ENCODE results near the gene CABCOCO1. TPM values are rescaled to one million over a fixed set of nuclear protein-coding genes. Genes with fewer than 3 reads are reported as not detected.

The CABCOCO1 gene
- total RNA-seq, 1 donor from 2014 or later = not detected

- TF ChIP-seq CTCF (IDR thresholded peaks at IDR 0.05; ENCODE audit: unreplicated experiment) = no peak
- no peak for DNase-seq (ENCODE audit: low spot score, unreplicated experiment)
- no peaks in the 10 kb centered on the region for H3K27me3 Mint-ChIP-seq
- H3K27ac Mint-ChIP-seq = no peak overlapping the region
- H3K4me1 Mint-ChIP-seq (ENCODE audit: low read depth) = peaks cover 5% of the 10 kb centered on the region
- H3K4me3 Mint-ChIP-seq (ENCODE audit: low read depth) = no peak overlapping the region
- no peaks in the 10 kb centered on the region for H3K36me3 Mint-ChIP-seq (ENCODE audit: insufficient read depth)
- H3K9me3 Mint-ChIP-seq (ENCODE audit: low read depth) = peaks cover 7% of the 10 kb centered on the region
These were observed 29.8 kb downstream of the CABCOCO1 start for GRCh38 chr10:61692447-61693010.

GRCh38 chr10:61698968-61699655 lies 36.4 kb downstream of the CABCOCO1 start:
- DNase-seq (ENCODE audit: low spot score, unreplicated experiment) = no peak
- Mint-ChIP-seq H3K27me3 (no peaks in the 10 kb centered on the region), H3K9me3 (ENCODE audit: low read depth) (peaks cover 3% of the 10 kb centered on the region), H3K4me3 (ENCODE audit: low read depth) (no peak overlapping the region), H3K27ac (no peak overlapping the region), H3K36me3 (ENCODE audit: insufficient read depth) (no peaks in the 10 kb centered on the region), H3K4me1 (ENCODE audit: low read depth) (no peaks in the 10 kb centered on the region)
- TF ChIP-seq CTCF (IDR thresholded peaks at IDR 0.05; ENCODE audit: unreplicated experiment) = no peak

GRCh38 chr10:61701055-61701705 lies 38.5 kb downstream of the CABCOCO1 start:
- H3K4me3 Mint-ChIP-seq (ENCODE audit: low read depth) = no peak overlapping the region
- H3K4me1 Mint-ChIP-seq (ENCODE audit: low read depth) = no peaks in the 10 kb centered on the region
- no peak for DNase-seq (ENCODE audit: low spot score, unreplicated experiment)
- no peak overlapping the region for H3K27ac Mint-ChIP-seq
- H3K9me3 Mint-ChIP-seq (ENCODE audit: low read depth) = no peaks in the 10 kb centered on the region
- no peaks in the 10 kb centered on the region for H3K36me3 Mint-ChIP-seq (ENCODE audit: insufficient read depth)
- no peaks in the 10 kb centered on the region for H3K27me3 Mint-ChIP-seq
- no peak for TF ChIP-seq CTCF (IDR thresholded peaks at IDR 0.05; ENCODE audit: unreplicated experiment)

- H3K36me3 Mint-ChIP-seq (ENCODE audit: insufficient read depth) = no peaks in the 10 kb centered on the region
- no peak for TF ChIP-seq CTCF (IDR thresholded peaks at IDR 0.05; ENCODE audit: unreplicated experiment)
- DNase-seq (ENCODE audit: low spot score, unreplicated experiment) = no peak
- H3K27me3 Mint-ChIP-seq = no peaks in the 10 kb centered on the region
- H3K4me1 Mint-ChIP-seq (ENCODE audit: low read depth) = no peaks in the 10 kb centered on the region
- H3K27ac Mint-ChIP-seq = no peak overlapping the region
- no peaks in the 10 kb centered on the region for H3K9me3 Mint-ChIP-seq (ENCODE audit: low read depth)
- H3K4me3 Mint-ChIP-seq (ENCODE audit: low read depth) = no peak overlapping the region
These were observed 39.0 kb downstream of the CABCOCO1 start for GRCh38 chr10:61701706-61702105.

GRCh38 chr10:61702584-61702983 lies 39.9 kb downstream of the CABCOCO1 start:
- Mint-ChIP-seq H3K4me3 (ENCODE audit: low read depth) (no peak overlapping the region), H3K4me1 (ENCODE audit: low read depth) (no peaks in the 10 kb centered on the region), H3K27ac (no peak overlapping the region), H3K9me3 (ENCODE audit: low read depth) (no peaks in the 10 kb centered on the region), H3K27me3 (no peaks in the 10 kb centered on the region), H3K36me3 (ENCODE audit: insufficient read depth) (no peaks in the 10 kb centered on the region)
- TF ChIP-seq CTCF (IDR thresholded peaks at IDR 0.05; ENCODE audit: unreplicated experiment) = no peak
- no peak for DNase-seq (ENCODE audit: low spot score, unreplicated experiment)

Measured in progenitor cell of endocrine pancreas (in vitro differentiated cells).